WTC11 (cell line): ENCODE results near the gene GLOD4. TPM values are rescaled to one million over a fixed set of nuclear protein-coding genes. Genes with fewer than 3 reads are reported as not detected.
A peak's percentile ranks its signal among the peaks of the same experiment; 100 is the strongest.

Source experiments
- ATAC-seq: fragments of 200-7000 bp; cut with Tn5 transposase; 2 replicates; pipeline ENCODE4 v1.10.0; 2021; ENCODE audit warnings: mild to moderate bottlenecking, moderate library complexity
- CTCF ChIA-PET: fragments of 300-600 bp; sonication (Branson Sonifier 250); formaldehyde crosslinking; loops from one replicate; lab custom pipeline; 2021; ENCODE audit warnings: antibody characterized with exemption; lab: Charles Lee
- POLR2A ChIA-PET: fragments of 350-600 bp; sonication (Branson Sonifier 250); formaldehyde crosslinking; loops from one replicate; lab custom pipeline; 2021; ENCODE audit warnings: antibody characterized with exemption; lab: Charles Lee
- DNase-seq: peaks from one replicate; pipeline ENCODE4 v3.0.0; 2021; ENCODE audit warnings: low spot score
- H3K27ac Mint-ChIP-seq: 2 replicates; pipeline ENCODE4 v1.8.0; 2021; ENCODE audit warnings: mixed read lengths
- H3K27me3 Mint-ChIP-seq: 2 replicates; pipeline ENCODE4 v1.8.0; 2021; ENCODE audit warnings: low read depth, mild to moderate bottlenecking, moderate library complexity, mixed read lengths
- H3K36me3 Mint-ChIP-seq: 2 replicates; pipeline ENCODE4 v1.8.0; 2021; ENCODE audit warnings: mixed read lengths
- H3K4me1 Mint-ChIP-seq: 2 replicates; pipeline ENCODE4 v1.8.0; 2022; ENCODE audit warnings: mixed read lengths
- H3K4me3 Mint-ChIP-seq: 2 replicates; pipeline ENCODE4 v1.8.0; 2021; ENCODE audit warnings: mild to moderate bottlenecking, moderate library complexity, mixed read lengths
- H3K9me3 Mint-ChIP-seq: 2 replicates; pipeline ENCODE4 v1.8.0; 2021; ENCODE audit warnings: mixed read lengths
- ATF1 ChIP-seq: sonication (generic); formaldehyde crosslinking; IDR thresholded peaks from 2 replicates; pipeline ENCODE4 v1.8.1; 2023; ENCODE audit warnings: mild to moderate bottlenecking, moderate library complexity, missing genetic modification reagents
- E2F4 ChIP-seq: sonication (generic); formaldehyde crosslinking; IDR thresholded peaks from 2 replicates; pipeline ENCODE4 v1.8.1; 2022; ENCODE audit warnings: low read depth, mild to moderate bottlenecking, moderate library complexity, missing genetic modification reagents, borderline replicate concordance
- EMX1 ChIP-seq: fragments of 250-450 bp; sonication (Bioruptor Pico); IDR thresholded peaks from 2 replicates; pipeline ENCODE4 v1.8.0; 2021; ENCODE audit warnings: mild to moderate bottlenecking
- HMGA2 ChIP-seq: fragments of 250-450 bp; sonication (Bioruptor Pico); IDR thresholded peaks from 2 replicates; pipeline ENCODE4 v1.4.0; 2021; ENCODE audit warnings: mild to moderate bottlenecking, moderate library complexity
- IRF2 ChIP-seq: sonication (generic); formaldehyde crosslinking; IDR thresholded peaks from 2 replicates; pipeline ENCODE4 v1.8.0; 2022; ENCODE audit warnings: low read depth, missing genetic modification reagents, borderline replicate concordance
- NFE2L1 ChIP-seq: sonication (generic); formaldehyde crosslinking; IDR thresholded peaks from 2 replicates; pipeline ENCODE4 v1.8.1; 2023; ENCODE audit warnings: missing genetic modification reagents
- TEAD4 ChIP-seq: sonication (generic); formaldehyde crosslinking; IDR thresholded peaks from 2 replicates; pipeline ENCODE4 v1.8.0; 2022; ENCODE audit warnings: mild to moderate bottlenecking, missing genetic modification reagents
- ZNF281 ChIP-seq: sonication (generic); formaldehyde crosslinking; IDR thresholded peaks from 2 replicates; pipeline ENCODE4 v1.8.0; 2023; ENCODE audit warnings: mild to moderate bottlenecking, missing genetic modification reagents
- ZNF512 ChIP-seq: sonication (generic); formaldehyde crosslinking; IDR thresholded peaks from 2 replicates; pipeline ENCODE4 v1.8.1; 2022; ENCODE audit warnings: missing genetic modification reagents, borderline replicate concordance
- total RNA-seq: library from RNA; stranded (reverse); gene quantifications from 3 replicates; pipeline ENCODE4 v1.2.3, GENCODE V29; 2021
- TF ChIP-seq, protein P1 (sequence below): sonication (generic); formaldehyde crosslinking; IDR thresholded peaks from 2 replicates; pipeline ENCODE4 v1.8.1; 2022; ENCODE audit warnings: mild to moderate bottlenecking, moderate library complexity, missing genetic modification reagents
- TF ChIP-seq, protein P2 (sequence below): fragments of 250-450 bp; sonication (Bioruptor Pico); IDR thresholded peaks from 2 replicates; pipeline ENCODE4 v1.9.0; 2021; ENCODE audit warnings: mild to moderate bottlenecking
- TF ChIP-seq, protein P3 (sequence below): sonication (generic); formaldehyde crosslinking; conservative IDR thresholded peaks from 2 replicates; pipeline ENCODE4 v1.8.1; 2023; ENCODE audit warnings: mild to moderate bottlenecking, low read depth, missing genetic modification reagents, moderate library complexity
- TF ChIP-seq, protein P4 (sequence below): sonication (generic); formaldehyde crosslinking; IDR thresholded peaks from 2 replicates; pipeline ENCODE4 v1.8.0; 2022; ENCODE audit warnings: mild to moderate bottlenecking, missing genetic modification reagents

The GLOD4 gene
- total RNA-seq, 1 experiment from 2014 or later = 69.0 TPM

GRCh38 chr17:798246-798645 lies 16.2 kb upstream of the GLOD4 start:
- DNase-seq = no peak
- no peak overlapping the region for H3K27ac Mint-ChIP-seq
- POLR2A ChIA-PET = interaction anchor here (0.6 to 1.1 kb wide), 2 partner anchors 73 to 181 kb away, joined by 3 to 4 read pairs; partner anchors contain the start of gene NXN

DNA sequence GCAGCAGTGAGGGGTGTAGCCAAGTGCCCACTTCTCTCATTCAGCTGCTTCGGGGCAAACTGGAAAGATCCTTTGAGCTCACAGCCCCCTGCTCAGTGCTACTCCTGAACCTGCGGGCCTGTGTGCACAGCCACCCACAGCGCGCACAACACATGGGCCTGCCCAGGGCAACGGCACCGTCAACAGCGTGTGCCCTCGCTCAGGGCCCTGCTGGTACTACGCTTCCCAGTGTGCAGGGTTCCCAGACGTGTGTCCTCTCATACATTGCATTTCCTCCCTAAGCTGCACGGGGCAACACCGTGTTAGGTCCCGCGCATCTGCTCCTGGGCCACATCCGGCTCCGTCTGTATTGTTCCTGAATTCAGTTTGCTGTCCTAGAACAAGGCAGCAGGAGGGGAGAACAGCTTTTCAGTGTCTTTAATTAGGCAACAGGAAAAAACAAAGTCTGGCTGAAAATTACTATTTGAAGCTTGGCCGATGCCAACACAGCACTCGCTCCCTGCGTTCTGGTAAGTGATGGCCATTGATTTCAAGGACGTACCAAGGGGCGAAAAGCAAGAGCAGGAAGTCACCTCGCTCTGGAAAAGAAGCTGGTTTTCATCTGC lies 15.3 kb upstream of the GLOD4 start:
- ChIA-PET POLR2A (interaction anchor here (1.1 to 1.2 kb wide), 2 partner anchors 182 to 183 kb away, joined by 4 to 5 read pairs; partner anchors contain the start of gene NXN), CTCF (interaction anchor here (0.6 to 10.3 kb wide), 4 partner anchors 82 to 207 kb away, joined by 3 to 190 read pairs (median 30); partner anchors contain the start of genes NXN and TIMM22)
- no peaks in the 10 kb centered on the region for H3K9me3 Mint-ChIP-seq
- H3K4me3 Mint-ChIP-seq = no peak overlapping the region
- peak overlapping the region; percentile 77 for H3K27ac Mint-ChIP-seq
- no peaks in the 10 kb centered on the region for H3K27me3 Mint-ChIP-seq
- peaks cover 10% of the 10 kb centered on the region for H3K4me1 Mint-ChIP-seq
- H3K36me3 Mint-ChIP-seq = peaks cover 14% of the 10 kb centered on the region
- ATAC-seq (no peak), DNase-seq (no peak)
- no peak for TF ChIP-seq ZNF281
- TF ChIP-seq HMGA2 (CRISPR knock-in tag) = no peak
- TF ChIP-seq, protein P1, sequence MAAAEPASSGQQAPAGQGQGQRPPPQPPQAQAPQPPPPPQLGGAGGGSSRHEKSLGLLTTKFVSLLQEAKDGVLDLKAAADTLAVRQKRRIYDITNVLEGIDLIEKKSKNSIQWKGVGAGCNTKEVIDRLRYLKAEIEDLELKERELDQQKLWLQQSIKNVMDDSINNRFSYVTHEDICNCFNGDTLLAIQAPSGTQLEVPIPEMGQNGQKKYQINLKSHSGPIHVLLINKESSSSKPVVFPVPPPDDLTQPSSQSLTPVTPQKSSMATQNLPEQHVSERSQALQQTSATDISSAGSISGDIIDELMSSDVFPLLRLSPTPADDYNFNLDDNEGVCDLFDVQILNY (CRISPR knock-in tag) = no peak
- no peak for TF ChIP-seq EMX1 (CRISPR knock-in tag)
- no peak for TF ChIP-seq NFE2L1

More at GRCh38 chr17:798246-798645, 16.2 kb upstream of the GLOD4 start:
- H3K27me3 Mint-ChIP-seq = no peaks in the 10 kb centered on the region
- CTCF ChIA-PET = interaction anchor here (0.6 to 10.3 kb wide), 4 partner anchors 81 to 206 kb away, joined by 3 to 190 read pairs (median 30); partner anchors contain the start of genes NXN and TIMM22
- ATAC-seq = no peak
- peaks cover 9% of the 10 kb centered on the region for H3K36me3 Mint-ChIP-seq
- H3K4me1 Mint-ChIP-seq = peaks cover 10% of the 10 kb centered on the region
- TF ChIP-seq ATF1 (CRISPR knock-in tag) (no peak), E2F4 (no peak), IRF2 (CRISPR knock-in tag) (no peak), ZNF512 (no peak), TEAD4 (CRISPR knock-in tag) (no peak)
- TF ChIP-seq, protein P2, sequence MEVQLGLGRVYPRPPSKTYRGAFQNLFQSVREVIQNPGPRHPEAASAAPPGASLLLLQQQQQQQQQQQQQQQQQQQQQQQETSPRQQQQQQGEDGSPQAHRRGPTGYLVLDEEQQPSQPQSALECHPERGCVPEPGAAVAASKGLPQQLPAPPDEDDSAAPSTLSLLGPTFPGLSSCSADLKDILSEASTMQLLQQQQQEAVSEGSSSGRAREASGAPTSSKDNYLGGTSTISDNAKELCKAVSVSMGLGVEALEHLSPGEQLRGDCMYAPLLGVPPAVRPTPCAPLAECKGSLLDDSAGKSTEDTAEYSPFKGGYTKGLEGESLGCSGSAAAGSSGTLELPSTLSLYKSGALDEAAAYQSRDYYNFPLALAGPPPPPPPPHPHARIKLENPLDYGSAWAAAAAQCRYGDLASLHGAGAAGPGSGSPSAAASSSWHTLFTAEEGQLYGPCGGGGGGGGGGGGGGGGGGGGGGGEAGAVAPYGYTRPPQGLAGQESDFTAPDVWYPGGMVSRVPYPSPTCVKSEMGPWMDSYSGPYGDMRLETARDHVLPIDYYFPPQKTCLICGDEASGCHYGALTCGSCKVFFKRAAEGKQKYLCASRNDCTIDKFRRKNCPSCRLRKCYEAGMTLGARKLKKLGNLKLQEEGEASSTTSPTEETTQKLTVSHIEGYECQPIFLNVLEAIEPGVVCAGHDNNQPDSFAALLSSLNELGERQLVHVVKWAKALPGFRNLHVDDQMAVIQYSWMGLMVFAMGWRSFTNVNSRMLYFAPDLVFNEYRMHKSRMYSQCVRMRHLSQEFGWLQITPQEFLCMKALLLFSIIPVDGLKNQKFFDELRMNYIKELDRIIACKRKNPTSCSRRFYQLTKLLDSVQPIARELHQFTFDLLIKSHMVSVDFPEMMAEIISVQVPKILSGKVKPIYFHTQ (CRISPR knock-in tag) = no peak
- TF ChIP-seq, protein P3, sequence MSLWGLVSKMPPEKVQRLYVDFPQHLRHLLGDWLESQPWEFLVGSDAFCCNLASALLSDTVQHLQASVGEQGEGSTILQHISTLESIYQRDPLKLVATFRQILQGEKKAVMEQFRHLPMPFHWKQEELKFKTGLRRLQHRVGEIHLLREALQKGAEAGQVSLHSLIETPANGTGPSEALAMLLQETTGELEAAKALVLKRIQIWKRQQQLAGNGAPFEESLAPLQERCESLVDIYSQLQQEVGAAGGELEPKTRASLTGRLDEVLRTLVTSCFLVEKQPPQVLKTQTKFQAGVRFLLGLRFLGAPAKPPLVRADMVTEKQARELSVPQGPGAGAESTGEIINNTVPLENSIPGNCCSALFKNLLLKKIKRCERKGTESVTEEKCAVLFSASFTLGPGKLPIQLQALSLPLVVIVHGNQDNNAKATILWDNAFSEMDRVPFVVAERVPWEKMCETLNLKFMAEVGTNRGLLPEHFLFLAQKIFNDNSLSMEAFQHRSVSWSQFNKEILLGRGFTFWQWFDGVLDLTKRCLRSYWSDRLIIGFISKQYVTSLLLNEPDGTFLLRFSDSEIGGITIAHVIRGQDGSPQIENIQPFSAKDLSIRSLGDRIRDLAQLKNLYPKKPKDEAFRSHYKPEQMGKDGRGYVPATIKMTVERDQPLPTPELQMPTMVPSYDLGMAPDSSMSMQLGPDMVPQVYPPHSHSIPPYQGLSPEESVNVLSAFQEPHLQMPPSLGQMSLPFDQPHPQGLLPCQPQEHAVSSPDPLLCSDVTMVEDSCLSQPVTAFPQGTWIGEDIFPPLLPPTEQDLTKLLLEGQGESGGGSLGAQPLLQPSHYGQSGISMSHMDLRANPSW (CRISPR knock-in tag) = no peak
- TF ChIP-seq, protein P4, sequence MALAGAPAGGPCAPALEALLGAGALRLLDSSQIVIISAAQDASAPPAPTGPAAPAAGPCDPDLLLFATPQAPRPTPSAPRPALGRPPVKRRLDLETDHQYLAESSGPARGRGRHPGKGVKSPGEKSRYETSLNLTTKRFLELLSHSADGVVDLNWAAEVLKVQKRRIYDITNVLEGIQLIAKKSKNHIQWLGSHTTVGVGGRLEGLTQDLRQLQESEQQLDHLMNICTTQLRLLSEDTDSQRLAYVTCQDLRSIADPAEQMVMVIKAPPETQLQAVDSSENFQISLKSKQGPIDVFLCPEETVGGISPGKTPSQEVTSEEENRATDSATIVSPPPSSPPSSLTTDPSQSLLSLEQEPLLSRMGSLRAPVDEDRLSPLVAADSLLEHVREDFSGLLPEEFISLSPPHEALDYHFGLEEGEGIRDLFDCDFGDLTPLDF (CRISPR knock-in tag) = no peak
- no peak overlapping the region for H3K4me3 Mint-ChIP-seq
- no peaks in the 10 kb centered on the region for H3K9me3 Mint-ChIP-seq
